Body of pancreas (tissue), 4 donors: ENCODE data around the gene L3MBTL3. TPM values are rescaled to one million over a fixed set of nuclear protein-coding genes. Genes with fewer than 3 reads are reported as not detected.

Experiments
- ATAC-seq: fragments of 150-250 bp; one replicate; pipeline ENCODE4 v1.9.1; 2016
- DNase-seq, 4 donors: peaks; one replicate each; pipeline ENCODE4 v3.0.0-alpha.2; 2019
- H3K27ac ChIP-seq, 4 donors: fragments of 200-600 bp; sonication (generic); 1 replicate in 3 of 4; 2 replicates in 1 of 4; pipeline versions ENCODE4 v1.5.1 to v1.6.1; 2016 to 2019; ENCODE audit warnings: mild to moderate bottlenecking in 1 of 4, mixed read lengths in 1 of 4, moderate library complexity in 1 of 4
- H3K27me3 ChIP-seq, 2 donors: fragments of 200-600 bp; sonication (generic); one replicate each; pipeline ENCODE4 v1.6.0; 2016; ENCODE audit warnings: mild to moderate bottlenecking in 1 of 2
- H3K36me3 ChIP-seq, 2 donors: fragments of 200-600 bp; sonication (generic); replicated peaks in 1 of 2; 2 replicates each; pipeline ENCODE4 v1.5.1; 2016; ENCODE audit warnings: low read depth in 2 of 2; ENCODE audit not compliant: insufficient read depth in 1 of 2
- H3K4me1 ChIP-seq: fragments of 200-600 bp; sonication (generic); one replicate; pipeline ENCODE4 v1.6.0; 2016
- H3K4me3 ChIP-seq, 2 donors: fragments of 200-600 bp; sonication (generic); 1 replicate in 1 of 2; 2 replicates in 1 of 2; pipeline ENCODE4 v1.5.1; 2016 to 2019
- H3K9me3 ChIP-seq, 3 donors: fragments of 200-600 bp; sonication (generic); 1 replicate in 2 of 3; 2 replicates in 1 of 3; pipeline ENCODE4 v1.5.1; 2016
- CTCF ChIP-seq, 7 experiments: fragments of 450-650 bp in 4 of 7; fragments of 200-600 bp in 3 of 7; sonication (generic) in 3 of 7; IDR thresholded peaks; one replicate each; pipeline ENCODE4 v1.5.1; 2016 to 2019; ENCODE audit warnings: antibody characterized with exemption in 7 of 7
- POLR2A ChIP-seq, 3 donors: fragments of 450-650 bp; IDR thresholded peaks; one replicate each; pipeline ENCODE4 v1.6.1; 2016; ENCODE audit warnings: antibody characterized with exemption in 3 of 3, mild to moderate bottlenecking in 2 of 3
- WGBS, 2 donors: methylation state at CpG; one replicate each; pipeline ENCODE4 v1.1.5; 2017; 5-methylcytosine and 5-hydroxymethylcytosine counted together
- intact Hi-C: fragments of 100-400 bp; cut with DNase I; formaldehyde crosslinking; loops from one replicate; pipeline ENCODE4 v1.15.1; 2023
- total RNA-seq, 2 donors: library from RNA; depleted of rRNA; stranded (reverse); fragments of >200 nt; gene quantifications; one replicate each; pipeline ENCODE4 v1.1.0, GENCODE V29; 2016

The L3MBTL3 gene
- total RNA-seq, 2 donors from 2014 or later, result 3.4 to 12.5 TPM

- Histone ChIP-seq H3K4me3 (no peak overlapping the region), H3K9me3 (no peaks in the 10 kb centered on the region), H3K27ac (no peak overlapping the region), H3K4me1 (no peaks in the 10 kb centered on the region), H3K27me3 (no peaks in the 10 kb centered on the region), H3K36me3 (no peaks in the 10 kb centered on the region)
- no peak for TF ChIP-seq CTCF (IDR thresholded peaks at IDR 0.05)
- no peak for DNase-seq
- no peak for ATAC-seq
- WGBS, 2 donors, result 74 to 75% methylated on average over 8 of the region's 8 CpGs
- intact Hi-C loops, result no loop called here
Observed at GRCh38 chr6:130150906-130151305, 132.5 kb downstream of the L3MBTL3 start.

GRCh38 chr6:130152908-130153510 is 134.6 kb downstream of the L3MBTL3 start:
- 80 to 83% methylated on average over 6 of the region's 6 CpGs for WGBS, 2 donors
- ATAC-seq, result no peak
- no peak for DNase-seq
- H3K4me3 ChIP-seq, result no peak overlapping the region
- H3K36me3 ChIP-seq, result no peaks in the 10 kb centered on the region
- H3K9me3 ChIP-seq, result no peaks in the 10 kb centered on the region
- TF ChIP-seq CTCF (IDR thresholded peaks at IDR 0.05) (no peak), POLR2A (IDR thresholded peaks at IDR 0.05) (no peak)
- no peaks in the 10 kb centered on the region for H3K27me3 ChIP-seq
- H3K27ac ChIP-seq, result no peak overlapping the region
- intact Hi-C loops, result no loop called here
- H3K4me1 ChIP-seq, result no peaks in the 10 kb centered on the region

- ATAC-seq, result no peak
- intact Hi-C loops, result no loop called here
- Histone ChIP-seq H3K36me3 (no peaks in the 10 kb centered on the region), H3K4me3 (no peak overlapping the region), H3K9me3 (no peaks in the 10 kb centered on the region), H3K27ac (no peak overlapping the region), H3K4me1 (no peaks in the 10 kb centered on the region), H3K27me3 (no peaks in the 10 kb centered on the region)
- 83 to 84% methylated on average over 5 of the region's 5 CpGs for WGBS, 2 donors
- no peak for DNase-seq
- TF ChIP-seq CTCF (IDR thresholded peaks at IDR 0.05) (no peak), POLR2A (IDR thresholded peaks at IDR 0.05) (no peak)
Observed at GRCh38 chr6:130156908-130157307, 138.5 kb downstream of the L3MBTL3 start.

DNA sequence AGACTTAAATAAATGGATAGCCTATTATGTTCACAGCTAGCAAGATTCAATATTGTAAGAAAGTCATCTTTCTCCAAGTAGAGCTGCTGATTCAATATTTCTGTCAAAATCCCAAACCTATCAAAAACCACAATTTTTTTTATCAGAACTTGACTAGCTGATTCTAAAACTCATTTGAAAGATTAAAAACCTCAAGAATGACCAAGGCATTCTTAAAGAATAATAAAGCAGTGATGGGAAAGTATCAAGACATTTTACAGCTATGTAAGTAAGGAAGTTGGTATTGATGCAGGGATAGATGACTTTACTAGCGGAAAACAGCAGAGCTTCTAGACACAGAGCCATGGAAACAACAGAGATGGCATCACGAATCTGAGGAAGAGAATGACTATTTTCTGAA is 139.7 kb downstream of the L3MBTL3 start:
- H3K36me3 ChIP-seq, result no peaks in the 10 kb centered on the region
- ATAC-seq (no peak), DNase-seq (no peak)
- no peaks in the 10 kb centered on the region for H3K27me3 ChIP-seq
- no peak overlapping the region for H3K4me3 ChIP-seq
- WGBS, 2 donors, result 63 to 74% methylated on average over 2 of the region's 2 CpGs
- TF ChIP-seq POLR2A (IDR thresholded peaks at IDR 0.05) (no peak), CTCF (IDR thresholded peaks at IDR 0.05) (no peak)
- no peaks in the 10 kb centered on the region for H3K9me3 ChIP-seq
- no peaks in the 10 kb centered on the region for H3K4me1 ChIP-seq
- no peak overlapping the region for H3K27ac ChIP-seq
- intact Hi-C loops, result no loop called here

DNA sequence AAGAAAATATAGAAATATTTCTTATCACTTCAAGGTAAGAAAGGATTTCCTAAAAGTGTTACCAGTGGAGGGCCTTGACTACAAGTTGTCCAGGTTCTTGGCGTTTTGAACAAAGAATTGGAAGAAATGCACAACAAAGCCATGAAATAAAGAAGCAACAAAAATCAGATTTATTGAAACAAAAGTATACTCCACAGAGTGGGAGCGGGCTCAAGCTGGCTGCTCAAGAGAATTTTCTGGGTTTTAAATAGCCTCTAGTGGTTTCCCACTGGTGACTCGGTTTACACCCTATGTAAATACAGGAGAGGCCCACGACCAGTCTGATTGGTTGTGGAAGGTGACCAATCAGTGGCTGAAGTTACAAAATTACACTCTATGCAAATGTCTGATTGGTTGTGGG is 140.2 kb downstream of the L3MBTL3 start:
- H3K27ac ChIP-seq, result no peak overlapping the region
- DNase-seq, result no peak
- H3K9me3 ChIP-seq, result no peaks in the 10 kb centered on the region
- no peaks in the 10 kb centered on the region for H3K36me3 ChIP-seq
- intact Hi-C loops, result no loop called here
- H3K27me3 ChIP-seq, result no peaks in the 10 kb centered on the region
- no peaks in the 10 kb centered on the region for H3K4me1 ChIP-seq
- WGBS, 2 donors, result 80 to 82% methylated on average over 4 of the region's 4 CpGs
- H3K4me3 ChIP-seq, result no peak overlapping the region
- TF ChIP-seq CTCF (IDR thresholded peaks at IDR 0.05), result no peak
- TF ChIP-seq POLR2A (IDR thresholded peaks at IDR 0.05), result no peak
- no peak for ATAC-seq
